ENCODE results near the gene SEC14L1. TPM values are rescaled to one million over a fixed set of nuclear protein-coding genes. Genes with fewer than 3 reads are reported as not detected.

The SEC14L1 gene
- total RNA-seq, 1 experiment from 2014 or later = 78.6 TPM

DNA sequence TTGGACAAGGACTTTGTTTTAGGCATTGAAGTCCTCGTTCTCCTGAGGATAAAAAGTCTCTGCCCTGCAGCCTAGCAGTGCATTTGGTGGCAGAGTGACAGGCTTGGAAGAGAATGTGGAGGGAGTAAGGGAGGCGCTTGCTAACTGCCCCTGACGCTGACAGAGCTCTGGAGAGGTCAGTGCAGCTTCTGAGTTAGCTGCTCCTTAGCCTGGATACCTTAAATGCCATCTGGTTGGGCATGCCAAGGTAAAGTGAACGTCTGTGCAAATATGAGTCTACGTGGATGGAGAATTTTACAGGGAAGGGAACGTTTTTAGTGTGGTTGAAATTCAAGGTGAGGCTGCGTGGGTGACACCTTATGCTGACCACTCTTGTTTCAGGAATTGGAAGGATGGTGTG, 44.4 kb downstream of the SEC14L1 start:
- H3K4me3 ChIP-seq (ENCODE audit: low read depth, low read length, poor library complexity, severe bottlenecking) = no peak overlapping the region
- no peaks in the 10 kb centered on the region for H3K27me3 ChIP-seq (replicated peaks; ENCODE audit: insufficient read depth, low read depth, low read length, poor library complexity)
- ChIA-PET POLR2A (ENCODE audit: low non-redundant PET) (no interaction called here), CTCF (no interaction called here)
- no peak for DNase-seq (ENCODE audit: low spot score)
- H3K27ac ChIP-seq (ENCODE audit: low read depth, low read length, poor library complexity, severe bottlenecking) = no peak overlapping the region
- no peak for TF ChIP-seq EZH2 (IDR thresholded peaks at IDR 0.05; ENCODE audit: borderline replicate concordance, low read depth, low read length, poor library complexity, severe bottlenecking)
- TF ChIP-seq, protein P1, sequence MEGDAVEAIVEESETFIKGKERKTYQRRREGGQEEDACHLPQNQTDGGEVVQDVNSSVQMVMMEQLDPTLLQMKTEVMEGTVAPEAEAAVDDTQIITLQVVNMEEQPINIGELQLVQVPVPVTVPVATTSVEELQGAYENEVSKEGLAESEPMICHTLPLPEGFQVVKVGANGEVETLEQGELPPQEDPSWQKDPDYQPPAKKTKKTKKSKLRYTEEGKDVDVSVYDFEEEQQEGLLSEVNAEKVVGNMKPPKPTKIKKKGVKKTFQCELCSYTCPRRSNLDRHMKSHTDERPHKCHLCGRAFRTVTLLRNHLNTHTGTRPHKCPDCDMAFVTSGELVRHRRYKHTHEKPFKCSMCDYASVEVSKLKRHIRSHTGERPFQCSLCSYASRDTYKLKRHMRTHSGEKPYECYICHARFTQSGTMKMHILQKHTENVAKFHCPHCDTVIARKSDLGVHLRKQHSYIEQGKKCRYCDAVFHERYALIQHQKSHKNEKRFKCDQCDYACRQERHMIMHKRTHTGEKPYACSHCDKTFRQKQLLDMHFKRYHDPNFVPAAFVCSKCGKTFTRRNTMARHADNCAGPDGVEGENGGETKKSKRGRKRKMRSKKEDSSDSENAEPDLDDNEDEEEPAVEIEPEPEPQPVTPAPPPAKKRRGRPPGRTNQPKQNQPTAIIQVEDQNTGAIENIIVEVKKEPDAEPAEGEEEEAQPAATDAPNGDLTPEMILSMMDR (conservative IDR thresholded peaks at IDR 0.05; ENCODE audit: low read depth, low read length) = no peak
- no peaks in the 10 kb centered on the region for H3K9me3 ChIP-seq (ENCODE audit: low read depth, low read length, poor library complexity, severe bottlenecking)
- BruUV-seq (replicated peaks) = no TSS peak
- H3K4me1 ChIP-seq (ENCODE audit: insufficient read depth, low read length, poor library complexity, severe bottlenecking) = peaks cover 49% of the 10 kb centered on the region
- no peaks in the 10 kb centered on the region for H3K36me3 ChIP-seq (ENCODE audit: insufficient read depth, low read length, poor library complexity, severe bottlenecking)
- intact Hi-C loops (cut with micrococcal nuclease; ENCODE audit: unreplicated experiment) = no loop called here

DNA sequence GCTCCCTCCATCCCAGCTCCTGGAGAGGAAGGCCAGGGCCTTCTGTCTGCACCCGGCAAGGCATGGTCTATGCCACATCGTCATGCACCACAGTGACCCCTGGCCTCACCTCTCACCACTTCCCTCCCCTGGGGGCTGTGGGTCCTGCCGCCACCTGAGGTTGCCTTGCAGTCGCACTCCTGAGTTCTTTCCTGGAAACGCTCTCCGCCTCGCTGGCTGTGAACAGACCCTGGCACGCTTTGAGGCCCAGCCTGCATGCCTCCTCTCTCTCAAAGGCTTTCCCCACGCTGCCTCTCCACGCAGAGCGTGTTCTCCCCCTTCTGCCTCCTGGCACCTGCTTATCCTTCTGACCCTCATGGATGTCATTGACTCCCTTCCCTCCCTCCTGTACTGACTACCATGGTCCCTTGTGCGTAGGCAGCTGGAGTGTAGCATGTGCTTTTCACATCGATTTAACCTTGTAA, 45.4 kb downstream of the SEC14L1 start:
- POLR2A ChIA-PET (ENCODE audit: low non-redundant PET) = no interaction called here
- intact Hi-C loops (cut with micrococcal nuclease; ENCODE audit: unreplicated experiment) = no loop called here
- no peak for DNase-seq (ENCODE audit: low spot score)
- Histone ChIP-seq H3K4me3 (ENCODE audit: low read depth, low read length, poor library complexity, severe bottlenecking) (no peak overlapping the region), H3K4me1 (ENCODE audit: insufficient read depth, low read length, poor library complexity, severe bottlenecking) (peaks cover 41% of the 10 kb centered on the region), H3K9me3 (ENCODE audit: low read depth, low read length, poor library complexity, severe bottlenecking) (no peaks in the 10 kb centered on the region), H3K36me3 (ENCODE audit: insufficient read depth, low read length, poor library complexity, severe bottlenecking) (peaks cover 3% of the 10 kb centered on the region), H3K27me3 (replicated peaks; ENCODE audit: insufficient read depth, low read depth, low read length, poor library complexity) (no peaks in the 10 kb centered on the region), H3K27ac (ENCODE audit: low read depth, low read length, poor library complexity, severe bottlenecking) (peak overlapping the region; percentile 13)
- BruUV-seq (replicated peaks) = no TSS peak
- TF ChIP-seq, protein P1 (conservative IDR thresholded peaks at IDR 0.05; ENCODE audit: low read depth, low read length) = no peak
- TF ChIP-seq EZH2 (IDR thresholded peaks at IDR 0.05; ENCODE audit: borderline replicate concordance, low read depth, low read length, poor library complexity, severe bottlenecking) = no peak
- CTCF ChIA-PET = no interaction called here

DNA sequence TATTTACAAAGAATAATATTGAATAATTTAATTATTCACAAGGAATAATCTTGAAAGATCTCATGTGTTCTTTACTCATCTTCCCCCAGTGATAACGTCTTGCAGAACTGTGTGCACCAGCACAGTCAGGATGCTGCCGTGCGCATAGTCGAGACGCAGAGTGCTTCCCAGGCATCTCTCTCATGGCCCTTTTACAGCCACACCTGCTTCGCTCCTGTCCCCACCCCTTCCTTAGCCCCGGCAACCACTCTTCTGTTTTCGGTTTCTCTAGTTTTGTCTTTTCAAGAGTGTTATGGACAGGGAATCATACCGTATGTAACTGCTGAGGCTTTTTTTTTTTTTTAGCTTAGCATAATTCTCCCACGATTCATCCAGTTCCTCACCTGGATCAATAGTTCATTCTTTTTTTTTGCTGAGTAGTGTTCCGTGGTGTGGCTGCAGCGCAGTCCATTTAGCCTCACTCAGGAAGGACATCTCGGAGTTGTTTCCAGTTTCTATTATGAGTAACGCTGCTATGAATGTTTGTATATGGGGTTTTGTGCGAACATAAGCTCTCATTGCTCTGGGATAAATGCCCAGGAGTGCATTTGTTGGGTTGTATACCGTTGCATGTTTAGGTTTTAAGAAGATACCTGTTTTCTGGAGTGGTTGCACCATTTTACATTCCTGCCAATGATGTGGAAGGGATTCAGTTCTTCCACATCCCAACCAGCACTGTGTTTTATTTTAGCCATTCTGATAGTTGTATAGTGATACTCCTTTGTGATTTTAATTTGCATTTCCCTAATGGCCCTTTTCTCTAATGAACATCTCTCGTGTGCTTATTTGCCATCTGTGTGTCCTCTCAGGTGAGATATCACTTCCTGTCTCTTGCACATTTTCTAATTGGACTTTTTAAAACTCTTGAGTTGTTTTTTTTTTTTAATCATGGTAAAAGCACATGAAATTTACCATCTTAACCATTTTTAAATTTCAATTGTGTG, 47.6 kb downstream of the SEC14L1 start:
- CTCF ChIA-PET = interaction anchor here (0.7 kb wide), 1 partner anchor 65 kb away, joined by 3 read pairs; no protein-coding TSS in a partner anchor
- Histone ChIP-seq H3K27ac (ENCODE audit: low read depth, low read length, poor library complexity, severe bottlenecking) (no peak overlapping the region), H3K4me1 (ENCODE audit: insufficient read depth, low read length, poor library complexity, severe bottlenecking) (peaks cover 19% of the 10 kb centered on the region), H3K27me3 (replicated peaks; ENCODE audit: insufficient read depth, low read depth, low read length, poor library complexity) (no peaks in the 10 kb centered on the region), H3K9me3 (ENCODE audit: low read depth, low read length, poor library complexity, severe bottlenecking) (no peaks in the 10 kb centered on the region), H3K36me3 (ENCODE audit: insufficient read depth, low read length, poor library complexity, severe bottlenecking) (peaks cover 3% of the 10 kb centered on the region), H3K4me3 (ENCODE audit: low read depth, low read length, poor library complexity, severe bottlenecking) (no peak overlapping the region)
- BruUV-seq (replicated peaks) = no TSS peak
- no peak for DNase-seq (ENCODE audit: low spot score)
- TF ChIP-seq, protein P1 (conservative IDR thresholded peaks at IDR 0.05; ENCODE audit: low read depth, low read length) = no peak
- no peak for TF ChIP-seq EZH2 (IDR thresholded peaks at IDR 0.05; ENCODE audit: borderline replicate concordance, low read depth, low read length, poor library complexity, severe bottlenecking)
- intact Hi-C loops (cut with micrococcal nuclease; ENCODE audit: unreplicated experiment) = no loop called here
- POLR2A ChIA-PET (ENCODE audit: low non-redundant PET) = no interaction called here

Data from A673 (cell line).